Astrocyte of the hippocampus (primary cell): ENCODE measurements around the gene UCMA.

Experiments
- DNase-seq: peaks from one replicate; pipeline ENCODE4 v3.0.0; 2011; ENCODE audit warnings: low read depth, low spot score

The UCMA gene

GRCh38 chr10:13233358-13233757 is 816 bp downstream of the UCMA start:
- DNase-seq = no peak

- DNase-seq = no peak
Observed at GRCh38 chr10:13231808-13232207, 2.4 kb downstream of the UCMA start.

DNA sequence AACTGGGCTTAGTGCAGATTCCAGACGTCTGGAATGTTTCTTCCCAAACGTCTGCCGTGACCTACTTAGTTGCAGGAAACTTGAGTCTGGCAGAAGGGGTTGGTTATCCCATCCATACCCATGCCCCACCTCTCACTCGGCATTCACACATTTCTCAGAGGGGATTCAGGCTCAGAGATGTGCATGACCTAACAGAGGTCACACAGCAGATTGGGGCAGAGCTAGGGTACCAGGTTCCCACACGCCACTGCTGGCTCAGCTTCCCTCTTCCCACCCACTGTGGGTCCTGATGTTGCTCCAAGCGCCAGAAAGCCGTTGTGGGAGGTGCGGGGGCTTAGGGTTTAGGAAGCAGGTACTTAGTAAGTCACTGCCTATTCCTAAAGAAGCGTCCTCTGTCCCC is 3.0 kb downstream of the UCMA start:
- no peak for DNase-seq

DNA sequence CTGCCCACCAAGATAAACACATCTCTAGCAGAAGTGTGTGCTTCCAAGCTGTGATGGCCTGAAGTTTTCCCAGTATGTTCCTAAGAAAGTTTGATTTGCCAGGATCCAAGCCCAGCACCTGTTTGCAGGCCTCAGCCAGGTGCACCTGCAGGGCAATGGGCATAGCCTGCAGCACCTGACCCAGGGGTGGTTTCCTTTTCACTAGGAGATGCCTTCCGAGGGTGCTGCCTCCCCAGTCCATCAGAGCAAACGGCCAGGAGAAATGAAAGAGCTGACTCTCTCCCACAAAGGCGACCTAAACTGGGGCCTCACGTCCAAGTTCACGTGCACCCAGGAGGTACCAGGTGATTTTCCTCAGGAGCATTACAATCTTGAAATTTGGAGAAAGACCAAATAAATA is 7.1 kb downstream of the UCMA start:
- no peak for DNase-seq

DNA sequence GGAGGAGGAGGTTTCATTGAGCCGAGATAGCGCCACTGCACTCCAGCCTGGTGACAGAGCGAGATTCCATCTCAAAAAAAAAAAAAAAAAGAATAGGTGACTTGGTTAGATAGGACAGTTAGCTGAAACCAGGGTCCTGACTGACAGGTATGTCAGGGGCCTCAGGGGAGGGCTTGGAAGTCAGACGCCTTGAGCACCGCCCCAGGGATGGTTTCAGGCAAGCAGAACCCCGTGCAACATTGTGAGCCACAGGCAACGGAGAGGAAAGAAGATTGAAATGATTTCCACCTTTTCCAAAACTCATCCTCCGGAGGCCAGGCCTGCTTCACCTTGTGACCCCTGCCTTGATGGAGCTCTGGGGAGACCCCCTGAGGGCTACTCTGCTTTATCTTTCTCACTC is 8.6 kb downstream of the UCMA start:
- DNase-seq = no peak

- no peak for DNase-seq
Observed at GRCh38 chr10:13224210-13224995, 9.8 kb downstream of the UCMA start.

- DNase-seq = no peak
Observed at GRCh38 chr10:13223241-13223640, 10.9 kb downstream of the UCMA start.

- DNase-seq = no peak
Observed at GRCh38 chr10:13222566-13222965, 11.6 kb downstream of the UCMA start.

- no peak for DNase-seq
Observed at GRCh38 chr10:13222151-13222550, 12.0 kb downstream of the UCMA start.

GRCh38 chr10:13221572-13221971 is 12.6 kb downstream of the UCMA start:
- DNase-seq = no peak

DNA sequence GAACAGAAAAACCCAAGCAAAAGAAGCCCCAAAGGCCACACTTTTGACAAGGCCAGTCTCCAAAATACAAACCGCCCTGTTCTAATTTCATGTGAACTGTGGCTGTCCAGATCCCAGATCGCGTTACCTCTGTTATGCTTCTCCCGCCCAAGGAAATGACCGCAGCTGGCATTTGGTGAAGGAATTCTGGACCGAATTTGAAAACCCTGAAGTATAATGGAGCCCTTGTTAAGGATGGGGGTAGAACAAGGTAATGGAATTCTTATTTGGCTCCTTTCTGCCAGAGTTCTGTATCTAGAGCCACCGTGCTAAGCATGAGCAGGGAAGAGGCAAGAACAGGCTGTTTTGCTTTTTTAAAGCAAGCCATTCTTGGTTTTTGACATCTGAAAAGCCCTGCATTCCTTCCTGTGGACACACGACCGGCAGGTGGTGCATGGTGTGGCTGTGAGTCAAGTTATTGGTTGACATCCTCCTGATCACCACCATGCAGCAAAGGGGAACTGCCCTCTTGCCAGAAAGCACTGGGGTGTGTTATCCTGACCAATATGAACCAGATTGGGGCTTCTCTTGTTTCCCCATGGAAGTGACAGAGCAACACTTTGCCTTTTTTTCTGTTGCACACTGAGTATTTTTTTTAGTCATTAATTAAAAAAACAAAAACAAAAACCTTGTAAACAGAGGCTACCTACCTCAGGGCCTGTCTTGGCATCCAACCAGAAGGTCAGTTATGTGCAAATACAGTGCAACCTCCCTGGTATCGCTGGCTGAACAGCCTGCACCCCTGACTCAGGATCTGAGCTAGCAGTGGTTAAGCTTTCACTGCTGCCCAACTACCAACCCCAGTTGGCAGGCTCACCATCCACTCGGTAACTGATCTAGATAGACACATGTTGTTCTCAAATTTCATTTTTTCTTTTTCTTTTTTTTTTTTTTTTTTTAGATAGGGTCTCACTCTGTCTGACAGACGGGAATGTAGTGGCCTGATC is 14.2 kb downstream of the UCMA start:
- no peak for DNase-seq

DNA sequence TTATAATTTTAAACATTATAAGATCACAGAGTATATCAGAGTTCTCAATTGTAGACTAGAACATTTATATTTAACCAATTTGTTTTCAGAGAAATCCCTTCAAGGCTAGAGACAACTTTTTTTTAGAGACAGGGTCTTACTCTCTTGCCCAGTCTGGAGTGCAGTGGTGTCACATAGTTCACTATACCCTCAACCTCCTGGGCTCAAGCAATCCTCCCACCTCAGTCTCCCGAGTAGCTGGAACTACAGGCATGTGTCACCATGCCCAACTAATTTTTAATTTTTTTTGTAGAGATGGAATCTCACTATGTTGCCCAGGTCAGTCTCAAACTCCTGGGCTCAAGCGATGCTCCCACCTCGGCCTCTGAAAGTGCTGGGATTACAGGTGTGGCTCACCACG is 15.3 kb downstream of the UCMA start:
- DNase-seq = no peak

DNA sequence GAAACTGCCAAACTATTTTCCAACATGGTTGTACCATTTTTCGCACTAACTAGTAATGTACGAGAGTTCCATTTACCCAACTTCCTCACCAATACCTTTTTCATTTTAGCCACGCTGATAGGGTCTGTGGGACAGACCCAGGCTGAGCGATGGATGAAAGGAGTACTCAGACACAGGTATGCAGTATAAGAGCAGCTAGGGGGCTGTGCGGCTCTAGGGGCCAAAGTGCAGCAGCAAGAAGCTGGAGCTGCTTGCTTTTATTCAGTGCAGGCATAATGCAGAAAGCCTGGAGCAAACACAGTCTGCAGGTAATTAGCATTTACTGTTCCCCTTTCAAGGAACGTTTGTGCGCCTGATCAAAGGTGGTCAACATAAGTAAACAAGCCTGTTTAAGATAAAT is 21.0 kb downstream of the UCMA start:
- DNase-seq = no peak

GRCh38 chr10:13206546-13207443 is 27.4 kb downstream of the UCMA start:
- DNase-seq = peak; percentile 50

- no peak for DNase-seq
Observed at GRCh38 chr10:13206091-13206490, 28.1 kb downstream of the UCMA start.

GRCh38 chr10:13201132-13201531 is 33.0 kb downstream of the UCMA start:
- peak; percentile 29 for DNase-seq

DNA sequence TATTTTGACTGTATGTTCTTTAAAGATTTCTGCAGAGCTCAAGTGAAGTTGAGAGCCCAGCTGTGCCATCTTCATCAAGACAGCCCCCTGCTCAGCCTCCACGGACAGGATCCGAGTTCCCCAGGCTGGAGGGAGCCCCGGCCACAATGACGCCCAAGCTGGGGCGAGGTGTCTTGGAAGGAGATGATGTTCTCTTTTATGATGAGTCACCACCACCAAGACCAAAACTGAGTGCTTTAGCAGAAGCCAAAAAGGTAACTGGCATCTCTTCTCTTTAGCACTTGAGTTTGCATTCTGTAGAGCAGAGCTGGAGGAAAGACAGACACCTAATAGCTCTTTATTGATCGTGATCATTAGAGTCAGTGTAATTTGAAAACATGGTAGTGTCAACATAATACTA is 39.2 kb downstream of the UCMA start:
- peak; percentile 8 for DNase-seq

GRCh38 chr10:13193637-13194036 is 40.5 kb downstream of the UCMA start:
- no peak for DNase-seq

- DNase-seq = no peak
Observed at GRCh38 chr10:13191362-13191761, 42.8 kb downstream of the UCMA start.

DNA sequence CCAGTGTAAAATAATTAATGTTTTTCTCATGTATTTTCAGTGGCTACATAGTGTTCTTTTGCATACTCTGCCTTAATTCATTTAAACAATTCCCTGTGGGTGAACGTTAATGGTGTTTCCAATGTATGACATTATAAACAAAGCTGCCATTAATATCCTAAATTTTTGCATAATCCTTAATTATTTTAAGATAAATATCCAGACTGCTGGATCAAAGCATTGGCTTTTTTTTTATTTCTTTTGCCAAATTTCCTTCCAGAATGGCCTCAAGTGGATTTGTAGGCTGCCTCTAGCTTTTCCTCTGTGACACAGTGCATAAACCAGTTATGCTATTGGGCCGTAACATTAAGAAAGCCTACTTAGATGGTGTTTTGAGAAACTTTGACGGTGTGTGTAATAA is 43.4 kb downstream of the UCMA start:
- DNase-seq = no peak

GRCh38 chr10:13189961-13190360 is 44.2 kb downstream of the UCMA start:
- DNase-seq = no peak

GRCh38 chr10:13188593-13188992 is 45.6 kb downstream of the UCMA start:
- no peak for DNase-seq
